Suprapubic skin (tissue), 4 donors: ENCODE data around the gene RTN4IP1. TPM values are rescaled to one million over a fixed set of nuclear protein-coding genes. Genes with fewer than 3 reads are reported as not detected.
"Not testable (repeated sequence)": the region's sequence is repeated elsewhere in the genome, so short reads cannot be mapped to it uniquely, and the experiment has no call there.

Source experiments
- DNase-seq, 2 donors: peaks; one replicate each; pipeline ENCODE4 v3.0.0-alpha.2; 2019; ENCODE audit warnings: low spot score in 2 of 2
- H3K27ac ChIP-seq: fragments of 200-600 bp; sonication (generic); one replicate; pipeline ENCODE4 v1.5.1; 2019
- H3K27me3 ChIP-seq: fragments of 200-600 bp; sonication (generic); one replicate; pipeline ENCODE4 v1.5.1; 2019
- H3K36me3 ChIP-seq: fragments of 200-600 bp; sonication (generic); one replicate; pipeline ENCODE4 v1.5.1; 2019
- H3K4me1 ChIP-seq: fragments of 200-600 bp; sonication (generic); one replicate; pipeline ENCODE4 v1.5.1; 2019
- H3K4me3 ChIP-seq: fragments of 200-600 bp; sonication (generic); one replicate; pipeline ENCODE4 v1.5.1; 2019; ENCODE audit warnings: mild to moderate bottlenecking
- H3K9me3 ChIP-seq: fragments of 200-600 bp; sonication (generic); one replicate; pipeline ENCODE4 v1.5.1; 2019
- CTCF ChIP-seq, 2 donors: fragments of 200-600 bp in 1 of 2; fragments of 450-650 bp in 1 of 2; sonication (generic) in 1 of 2; IDR thresholded peaks; one replicate each; pipeline ENCODE4 v1.5.1; 2016 to 2019; ENCODE audit warnings: antibody characterized with exemption in 2 of 2, mild to moderate bottlenecking in 1 of 2, moderate library complexity in 1 of 2
- EP300 ChIP-seq: sonication (generic); formaldehyde crosslinking; IDR thresholded peaks from one replicate; pipeline ENCODE4 v1.6.1; 2017; ENCODE audit warnings: antibody characterized with exemption
- POLR2A ChIP-seq, 2 donors: fragments of 450-650 bp; IDR thresholded peaks; one replicate each; pipeline ENCODE4 v1.6.1; 2017; ENCODE audit warnings: antibody characterized with exemption in 2 of 2, mild to moderate bottlenecking in 2 of 2, moderate library complexity in 2 of 2
- POLR2AphosphoS5 ChIP-seq, 3 donors: sonication (generic); formaldehyde crosslinking; IDR thresholded peaks; one replicate each; pipeline ENCODE4 v1.6.1; 2017; ENCODE audit warnings: antibody characterized with exemption in 3 of 3
- WGBS: methylation state at CpG from one replicate; pipeline ENCODE4 v1.1.5; 2018; 5-methylcytosine and 5-hydroxymethylcytosine counted together
- total RNA-seq, 4 donors: library from RNA; depleted of rRNA; stranded (reverse); fragments of >200 nt; gene quantifications; one replicate each; pipeline ENCODE4 v1.1.0, GENCODE V29; 2016

The RTN4IP1 gene
- total RNA-seq, 4 donors from 2014 or later = 1.8 to 5.3 (median 3.3) TPM

- H3K9me3 ChIP-seq = no peaks in the 10 kb centered on the region
- no peak for DNase-seq
- peaks cover 35% of the 10 kb centered on the region for H3K4me1 ChIP-seq
- peaks cover 7% of the 10 kb centered on the region for H3K36me3 ChIP-seq
- no peak overlapping the region for H3K4me3 ChIP-seq
- H3K27ac ChIP-seq = peak overlapping the region; percentile 72
- TF ChIP-seq CTCF (IDR thresholded peaks at IDR 0.05) = no peak
- TF ChIP-seq POLR2A (IDR thresholded peaks at IDR 0.05) = no peak
- no peak for TF ChIP-seq EP300
- no peak for TF ChIP-seq POLR2AphosphoS5 (IDR thresholded peaks at IDR 0.05)
- 34% methylated on average over 6 of the region's 6 CpGs for WGBS
- no peaks in the 10 kb centered on the region for H3K27me3 ChIP-seq
Observed at GRCh38 chr6:106561686-106562405, 67.5 kb downstream of the RTN4IP1 start.

- DNase-seq = no peak
- Histone ChIP-seq H3K27ac (peak overlapping the region; percentile 72), H3K36me3 (peaks cover 7% of the 10 kb centered on the region), H3K4me1 (peaks cover 35% of the 10 kb centered on the region), H3K9me3 (no peaks in the 10 kb centered on the region), H3K27me3 (no peaks in the 10 kb centered on the region), H3K4me3 (no peak overlapping the region)
- TF ChIP-seq CTCF (IDR thresholded peaks at IDR 0.05) (no peak), EP300 (no peak), POLR2A (IDR thresholded peaks at IDR 0.05) (no peak), POLR2AphosphoS5 (IDR thresholded peaks at IDR 0.05) (no peak)
- WGBS = 40% methylated on average over 7 of the region's 7 CpGs
Observed at GRCh38 chr6:106560996-106561685, 68.2 kb downstream of the RTN4IP1 start.

GRCh38 chr6:106559659-106560058, 69.6 kb downstream of the RTN4IP1 start:
- not testable (repeated sequence) for DNase-seq, H3K27ac ChIP-seq, H3K27me3 ChIP-seq, H3K4me3 ChIP-seq, H3K9me3 ChIP-seq
- 79% methylated on average over 5 of the region's 5 CpGs for WGBS
- peaks cover 35% of the 10 kb centered on the region for H3K4me1 ChIP-seq
- peaks cover 13% of the 10 kb centered on the region for H3K36me3 ChIP-seq

GRCh38 chr6:106558364-106558763, 70.9 kb downstream of the RTN4IP1 start:
- H3K27me3 ChIP-seq = no peaks in the 10 kb centered on the region
- H3K4me1 ChIP-seq = peaks cover 30% of the 10 kb centered on the region
- no peaks in the 10 kb centered on the region for H3K9me3 ChIP-seq
- TF ChIP-seq CTCF (IDR thresholded peaks at IDR 0.05) = no peak
- H3K27ac ChIP-seq = no peak overlapping the region
- WGBS = 90% methylated on average over 4 of the region's 4 CpGs
- no peak overlapping the region for H3K4me3 ChIP-seq
- H3K36me3 ChIP-seq = peaks cover 21% of the 10 kb centered on the region
- no peak for DNase-seq

- no peak for DNase-seq
- H3K27ac ChIP-seq = no peak overlapping the region
- TF ChIP-seq POLR2A (IDR thresholded peaks at IDR 0.05) (no peak), EP300 (no peak), CTCF (IDR thresholded peaks at IDR 0.05) (no peak)
- peaks cover 21% of the 10 kb centered on the region for H3K36me3 ChIP-seq
- H3K4me1 ChIP-seq = peaks cover 25% of the 10 kb centered on the region
- no peak overlapping the region for H3K4me3 ChIP-seq
- no peaks in the 10 kb centered on the region for H3K27me3 ChIP-seq
- H3K9me3 ChIP-seq = no peaks in the 10 kb centered on the region
- 55% methylated on average over 2 of the region's 2 CpGs for WGBS
Observed at GRCh38 chr6:106557837-106558236, 71.5 kb downstream of the RTN4IP1 start.
